Gastrocnemius medialis (tissue), 4 donors: Measurements from ENCODE around the gene GUF1. TPM values are rescaled to one million over a fixed set of nuclear protein-coding genes. Genes with fewer than 3 reads are reported as not detected.

Experiments
- ATAC-seq, 2 donors: fragments of 150-250 bp; one replicate each; pipeline ENCODE4 v1.9.1; 2016
- DNase-seq, 2 donors: peaks; one replicate each; pipeline ENCODE4 v3.0.0-alpha.2; 2019
- H3K27ac ChIP-seq, 4 donors: fragments of 200-600 bp; sonication (generic); 1 replicate in 1 of 4; 2 replicates in 3 of 4; pipeline ENCODE4 v1.5.1; 2016 to 2018; ENCODE audit warnings: mild to moderate bottlenecking in 2 of 4, moderate library complexity in 1 of 4
- H3K27me3 ChIP-seq, 3 donors: fragments of 200-600 bp; sonication (generic) in 2 of 3; 1 replicate in 1 of 3; 2 replicates in 2 of 3; pipeline versions ENCODE4 v1.5.1 to v1.6.0; 2016 to 2019; ENCODE audit warnings: mild to moderate bottlenecking in 1 of 3, moderate library complexity in 1 of 3
- H3K36me3 ChIP-seq, 2 donors: fragments of 200-600 bp; sonication (generic) in 1 of 2; one replicate each; pipeline ENCODE4 v1.5.1; 2017 to 2018
- H3K4me1 ChIP-seq, 2 donors: fragments of 200-600 bp; sonication (generic) in 1 of 2; one replicate each; pipeline ENCODE4 v1.5.1; 2016 to 2017; ENCODE audit warnings: mild to moderate bottlenecking in 2 of 2
- H3K4me3 ChIP-seq, 4 donors: fragments of 200-600 bp; sonication (generic) in 3 of 4; 1 replicate in 1 of 4; 2 replicates in 3 of 4; pipeline ENCODE4 v1.5.1; 2016 to 2019; ENCODE audit warnings: mild to moderate bottlenecking in 2 of 4
- H3K9me3 ChIP-seq, 3 donors: fragments of 200-600 bp; sonication (generic) in 2 of 3; 1 replicate in 1 of 3; 2 replicates in 2 of 3; pipeline ENCODE4 v1.5.1; 2016 to 2019
- CTCF ChIP-seq, 5 experiments: fragments of 450-650 bp in 3 of 5; fragments of 200-600 bp in 2 of 5; sonication (generic) in 2 of 5; IDR thresholded peaks in 4 of 5; conservative IDR thresholded peaks in 1 of 5; 1 replicate in 4 of 5; 2 replicates in 1 of 5; pipeline ENCODE4 v1.5.1; 2016 to 2019; ENCODE audit warnings: antibody characterized with exemption in 5 of 5, mild to moderate bottlenecking in 3 of 5, moderate library complexity in 3 of 5
- POLR2A ChIP-seq, 2 donors: fragments of 450-650 bp; IDR thresholded peaks; one replicate each; pipeline ENCODE4 v1.6.1; 2017; ENCODE audit warnings: antibody characterized with exemption in 2 of 2, mild to moderate bottlenecking in 2 of 2, moderate library complexity in 2 of 2
- in situ Hi-C, 4 donors: fragments of 200-750 bp; cut with MboI; loops; one replicate each; pipeline versions ENCODE4 v1.15.0 to v1.8.0; 2017; ENCODE audit warnings: low sequenced_read_pairs in 4 of 4
- intact Hi-C: fragments of 100-400 bp; cut with DNase I; formaldehyde crosslinking; loops from one replicate; pipeline ENCODE4 v1.15.1; 2023; ENCODE audit warnings: low total_unique reads
- total RNA-seq, 4 donors: library from RNA; depleted of rRNA; stranded (reverse); fragments of >200 nt; gene quantifications; one replicate each; pipeline versions ENCODE4 v1.1.0 to v1.2.3, GENCODE V29; 2016

The GUF1 gene
- total RNA-seq, 4 donors from 2014 or later, result 16.4 to 25.3 (median 18.9) TPM

GRCh38 chr4:44679060-44679459 is 840 bp downstream of the GUF1 start:
- Histone ChIP-seq H3K27me3 (no peaks in the 10 kb centered on the region), H3K4me3 (peak overlapping the region; percentile 67 to 90 (median 72)), H3K4me1 (peaks cover 19 to 26% of the 10 kb centered on the region in 2 donors), H3K27ac (peak overlapping the region; percentile 87 to 97 (median 90)), H3K9me3 (no peaks in the 10 kb centered on the region), H3K36me3 (peaks cover 0 to 23% of the 10 kb centered on the region in 2 donors)
- intact Hi-C loops, result loop anchor here (2.0 kb wide), 2 partner anchors 28 to 230 kb away; partner anchors contain the start of genes KCTD8 and YIPF7
- in situ Hi-C loops, result no loop called here
- ATAC-seq (no peak), DNase-seq (no peak)
- no peak for TF ChIP-seq CTCF (IDR thresholded peaks at IDR 0.05 in 4 of 5, conservative IDR thresholded peaks at IDR 0.05 in 1 of 5)
- TF ChIP-seq POLR2A (IDR thresholded peaks at IDR 0.05), result no peak

- Histone ChIP-seq H3K36me3 (peaks cover 0 to 43% of the 10 kb centered on the region in 2 donors), H3K9me3 (no peaks in the 10 kb centered on the region), H3K4me3 (no peak overlapping the region), H3K27me3 (no peaks in the 10 kb centered on the region), H3K4me1 (peaks cover 4 to 13% of the 10 kb centered on the region in 2 donors), H3K27ac (no peak overlapping the region)
- no peak for TF ChIP-seq CTCF (IDR thresholded peaks at IDR 0.05 in 4 of 5, conservative IDR thresholded peaks at IDR 0.05 in 1 of 5)
- no peak for TF ChIP-seq POLR2A (IDR thresholded peaks at IDR 0.05)
- in situ Hi-C loops, result no loop called here
- intact Hi-C loops, result no loop called here
- ATAC-seq, result no peak
- no peak for DNase-seq
These were observed 6.4 kb downstream of the GUF1 start for GRCh38 chr4:44684648-44685047.

GRCh38 chr4:44700427-44700826 is 22.2 kb downstream of the GUF1 start:
- in situ Hi-C loops, result no loop called here
- no peaks in the 10 kb centered on the region for H3K9me3 ChIP-seq
- DNase-seq (no peak), ATAC-seq (no peak)
- no peak overlapping the region for H3K27ac ChIP-seq
- H3K4me1 ChIP-seq, result no peaks in the 10 kb centered on the region
- no peaks in the 10 kb centered on the region for H3K27me3 ChIP-seq
- intact Hi-C loops, result no loop called here
- H3K36me3 ChIP-seq, result peaks cover 0 to 74% of the 10 kb centered on the region in 2 donors
- TF ChIP-seq POLR2A (IDR thresholded peaks at IDR 0.05), result no peak
- TF ChIP-seq CTCF (IDR thresholded peaks at IDR 0.05 in 4 of 5, conservative IDR thresholded peaks at IDR 0.05 in 1 of 5), result no peak
- H3K4me3 ChIP-seq, result no peak overlapping the region

GRCh38 chr4:44701037-44701436 is 22.8 kb downstream of the GUF1 start:
- intact Hi-C loops, result no loop called here
- Histone ChIP-seq H3K4me1 (no peaks in the 10 kb centered on the region), H3K36me3 (peaks cover 0 to 68% of the 10 kb centered on the region in 2 donors), H3K4me3 (no peak overlapping the region), H3K27me3 (no peaks in the 10 kb centered on the region), H3K27ac (no peak overlapping the region), H3K9me3 (no peaks in the 10 kb centered on the region)
- in situ Hi-C loops, result no loop called here
- no peak for TF ChIP-seq POLR2A (IDR thresholded peaks at IDR 0.05)
- TF ChIP-seq CTCF (IDR thresholded peaks at IDR 0.05 in 4 of 5, conservative IDR thresholded peaks at IDR 0.05 in 1 of 5), result no peak
- DNase-seq (no peak), ATAC-seq (no peak)

GRCh38 chr4:44704673-44705072 is 26.5 kb downstream of the GUF1 start:
- intact Hi-C loops (no loop called here), in situ Hi-C loops (no loop called here)
- Histone ChIP-seq H3K27ac (no peak overlapping the region), H3K4me3 (no peak overlapping the region), H3K9me3 (no peaks in the 10 kb centered on the region), H3K4me1 (no peaks in the 10 kb centered on the region), H3K27me3 (no peaks in the 10 kb centered on the region), H3K36me3 (peaks cover 0 to 41% of the 10 kb centered on the region in 2 donors)
- DNase-seq, result no peak
- no peak for ATAC-seq
- TF ChIP-seq CTCF (IDR thresholded peaks at IDR 0.05 in 4 of 5, conservative IDR thresholded peaks at IDR 0.05 in 1 of 5), result no peak
- TF ChIP-seq POLR2A (IDR thresholded peaks at IDR 0.05), result no peak
